Measurements from ENCODE around the gene ARF1. TPM values are rescaled to one million over a fixed set of nuclear protein-coding genes. Genes with fewer than 3 reads are reported as not detected.

Gene ARF1
- total RNA-seq, 1 donor from 2014 or later = 288 TPM

- Mint-ChIP-seq H3K4me3 (no peak overlapping the region), H3K27me3 (no peaks in the 10 kb centered on the region), H3K36me3 (no peaks in the 10 kb centered on the region), H3K4me1 (ENCODE audit: unreplicated experiment) (peaks cover 8% of the 10 kb centered on the region), H3K27ac (no peak overlapping the region), H3K9me3 (no peaks in the 10 kb centered on the region)
- TF ChIP-seq, protein P1, sequence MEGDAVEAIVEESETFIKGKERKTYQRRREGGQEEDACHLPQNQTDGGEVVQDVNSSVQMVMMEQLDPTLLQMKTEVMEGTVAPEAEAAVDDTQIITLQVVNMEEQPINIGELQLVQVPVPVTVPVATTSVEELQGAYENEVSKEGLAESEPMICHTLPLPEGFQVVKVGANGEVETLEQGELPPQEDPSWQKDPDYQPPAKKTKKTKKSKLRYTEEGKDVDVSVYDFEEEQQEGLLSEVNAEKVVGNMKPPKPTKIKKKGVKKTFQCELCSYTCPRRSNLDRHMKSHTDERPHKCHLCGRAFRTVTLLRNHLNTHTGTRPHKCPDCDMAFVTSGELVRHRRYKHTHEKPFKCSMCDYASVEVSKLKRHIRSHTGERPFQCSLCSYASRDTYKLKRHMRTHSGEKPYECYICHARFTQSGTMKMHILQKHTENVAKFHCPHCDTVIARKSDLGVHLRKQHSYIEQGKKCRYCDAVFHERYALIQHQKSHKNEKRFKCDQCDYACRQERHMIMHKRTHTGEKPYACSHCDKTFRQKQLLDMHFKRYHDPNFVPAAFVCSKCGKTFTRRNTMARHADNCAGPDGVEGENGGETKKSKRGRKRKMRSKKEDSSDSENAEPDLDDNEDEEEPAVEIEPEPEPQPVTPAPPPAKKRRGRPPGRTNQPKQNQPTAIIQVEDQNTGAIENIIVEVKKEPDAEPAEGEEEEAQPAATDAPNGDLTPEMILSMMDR (conservative IDR thresholded peaks at IDR 0.05) = no peak
- DNase-seq (ENCODE audit: extremely low spot score, unreplicated experiment) = peak; percentile 58
Observed at GRCh38 chr1:228148196-228148861, 65.8 kb downstream of the ARF1 start.

Small RNAs within 50 kb of the gene (microRNA-seq; reads per million reads assigned to microRNA genes)
- gene MIR3620 = 5.5 reads per million, percentile 21 among the genes with 10 or more reads in this experiment

Other genes with a start within 250 kb of the ARF1 start
- gene WNT9A, start 134.8 kb upstream of the ARF1 start, total RNA-seq (ENCODE audit: low replicate concordance) = 3.0 and 4.3 TPM in 2 replicates
- 0.21 and 6.4 TPM in 2 replicates for gene WNT3A, start 75.7 kb upstream of the ARF1 start, total RNA-seq (ENCODE audit: low replicate concordance)
- gene C1orf35, start 20.6 kb downstream of the ARF1 start, total RNA-seq (ENCODE audit: low replicate concordance) = 16.9 and 23.3 TPM in 2 replicates
- gene MRPL55, start 26.6 kb downstream of the ARF1 start, total RNA-seq (ENCODE audit: low replicate concordance) = 47.4 and 58.8 TPM in 2 replicates
- 133 and 174 TPM in 2 replicates for gene GUK1, start 57.6 kb downstream of the ARF1 start, total RNA-seq (ENCODE audit: low replicate concordance)
- 0.76 and 1.3 TPM in 2 replicates for gene GJC2, start 67.2 kb downstream of the ARF1 start, total RNA-seq (ENCODE audit: low replicate concordance)
- gene IBA57, start 83.1 kb downstream of the ARF1 start, total RNA-seq (ENCODE audit: low replicate concordance) = 9.5 and 10.5 TPM in 2 replicates
- gene OBSCN, start 125.3 kb downstream of the ARF1 start, total RNA-seq (ENCODE audit: low replicate concordance) = 17.2 and 48.9 TPM in 2 replicates